Gastrocnemius medialis (tissue), 4 donors: Measurements from ENCODE around the gene DDRGK1.

Experiments
- POLR2A ChIP-seq, 2 donors: fragments of 450-650 bp; IDR thresholded peaks; one replicate each; pipeline ENCODE4 v1.6.1; 2017; ENCODE audit warnings: antibody characterized with exemption in 2 of 2, mild to moderate bottlenecking in 2 of 2, moderate library complexity in 2 of 2
- TF ChIP-seq, protein P1 (sequence below), 5 experiments: fragments of 450-650 bp in 3 of 5; fragments of 200-600 bp in 2 of 5; sonication (generic) in 2 of 5; IDR thresholded peaks in 4 of 5; conservative IDR thresholded peaks in 1 of 5; 1 replicate in 4 of 5; 2 replicates in 1 of 5; pipeline ENCODE4 v1.5.1; 2016 to 2019; ENCODE audit warnings: antibody characterized with exemption in 5 of 5, mild to moderate bottlenecking in 3 of 5, moderate library complexity in 3 of 5

- TF ChIP-seq POLR2A (IDR thresholded peaks at IDR 0.05) = no peak
- TF ChIP-seq, protein P1, sequence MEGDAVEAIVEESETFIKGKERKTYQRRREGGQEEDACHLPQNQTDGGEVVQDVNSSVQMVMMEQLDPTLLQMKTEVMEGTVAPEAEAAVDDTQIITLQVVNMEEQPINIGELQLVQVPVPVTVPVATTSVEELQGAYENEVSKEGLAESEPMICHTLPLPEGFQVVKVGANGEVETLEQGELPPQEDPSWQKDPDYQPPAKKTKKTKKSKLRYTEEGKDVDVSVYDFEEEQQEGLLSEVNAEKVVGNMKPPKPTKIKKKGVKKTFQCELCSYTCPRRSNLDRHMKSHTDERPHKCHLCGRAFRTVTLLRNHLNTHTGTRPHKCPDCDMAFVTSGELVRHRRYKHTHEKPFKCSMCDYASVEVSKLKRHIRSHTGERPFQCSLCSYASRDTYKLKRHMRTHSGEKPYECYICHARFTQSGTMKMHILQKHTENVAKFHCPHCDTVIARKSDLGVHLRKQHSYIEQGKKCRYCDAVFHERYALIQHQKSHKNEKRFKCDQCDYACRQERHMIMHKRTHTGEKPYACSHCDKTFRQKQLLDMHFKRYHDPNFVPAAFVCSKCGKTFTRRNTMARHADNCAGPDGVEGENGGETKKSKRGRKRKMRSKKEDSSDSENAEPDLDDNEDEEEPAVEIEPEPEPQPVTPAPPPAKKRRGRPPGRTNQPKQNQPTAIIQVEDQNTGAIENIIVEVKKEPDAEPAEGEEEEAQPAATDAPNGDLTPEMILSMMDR (IDR thresholded peaks at IDR 0.05 in 4 of 5, conservative IDR thresholded peaks at IDR 0.05 in 1 of 5) = no peak
Observed at GRCh38 chr20:3235666-3236324, 31.3 kb upstream of the DDRGK1 start.
